GM21447 (cell line): ENCODE data around the gene CDHR2.
"Not testable (repeated sequence)": the region's sequence is repeated elsewhere in the genome, so short reads cannot be mapped to it uniquely, and the experiment has no call there.

ENCODE experiments used
- ATAC-seq: cut with Tn5 transposase; IDR thresholded peaks from one replicate; pipeline ENCODE4 v1.9.1; 2021; ENCODE audit not compliant: unreplicated experiment

Gene CDHR2

GRCh38 chr5:176593273-176593869, 44.2 kb downstream of the CDHR2 start:
- no peak for ATAC-seq

GRCh38 chr5:176594554-176594953, 45.4 kb downstream of the CDHR2 start:
- no peak for ATAC-seq

GRCh38 chr5:176595386-176595943, 46.3 kb downstream of the CDHR2 start:
- no peak for ATAC-seq

- no peak for ATAC-seq
Measured at GRCh38 chr5:176596069-176596644, 47.0 kb downstream of the CDHR2 start.

- peak; percentile 58 for ATAC-seq
Measured at GRCh38 chr5:176596689-176597416, 47.7 kb downstream of the CDHR2 start.

GRCh38 chr5:176597417-176598389, 48.6 kb downstream of the CDHR2 start:
- ATAC-seq = no peak

GRCh38 chr5:176599749-176600430, 50.7 kb downstream of the CDHR2 start:
- ATAC-seq = not testable (repeated sequence)

GRCh38 chr5:176601901-176602482, 52.9 kb downstream of the CDHR2 start:
- no peak for ATAC-seq

GRCh38 chr5:176603091-176603490, 53.9 kb downstream of the CDHR2 start:
- no peak for ATAC-seq

- ATAC-seq = no peak
Measured at GRCh38 chr5:176606032-176606431, 56.9 kb downstream of the CDHR2 start.

GRCh38 chr5:176606875-176607274, 57.7 kb downstream of the CDHR2 start:
- no peak for ATAC-seq

GRCh38 chr5:176608142-176608705, 59.1 kb downstream of the CDHR2 start:
- ATAC-seq = no peak

GRCh38 chr5:176608937-176609723, 60.0 kb downstream of the CDHR2 start:
- ATAC-seq = peak; percentile 19

- peak; percentile 68 for ATAC-seq
Measured at GRCh38 chr5:176609724-176610434, 60.7 kb downstream of the CDHR2 start, which contains the start of gene GPRIN1. Gene GPRIN1, minus strand, starts transcription at chr5:176610156. Its CDS starts 10,322 bp downstream, at chr5:176599834.

- ATAC-seq = peak; percentile 25
Measured at GRCh38 chr5:176610435-176610773, 61.3 kb downstream of the CDHR2 start.

- ATAC-seq = no peak
Measured at GRCh38 chr5:176611435-176611834, 62.3 kb downstream of the CDHR2 start.

- ATAC-seq = no peak
Measured at GRCh38 chr5:176612008-176612407, 62.9 kb downstream of the CDHR2 start.

GRCh38 chr5:176612855-176613254, 63.7 kb downstream of the CDHR2 start:
- no peak for ATAC-seq
